Measurements from ENCODE around the gene ANO2. TPM values are rescaled to one million over a fixed set of nuclear protein-coding genes. Genes with fewer than 3 reads are reported as not detected.

Gene ANO2
- total and polyA plus RNA-seq, 2 donors (not counting 3 experiments of a cell fraction or from before 2014, with no cell fraction given) = 15.4 to 65.0 TPM

- intact Hi-C loops (cut with micrococcal nuclease) = no loop called here
- no peak for FAIRE-seq
Measured at GRCh38 chr12:5515458-5515857, 429.6 kb downstream of the ANO2 start.

More at GRCh38 chr12:5515458-5515857, 429.6 kb downstream of the ANO2 start:
- no peaks in the 10 kb centered on the region for H3K9me3 ChIP-seq (replicated peaks; ENCODE audit: control insufficient read depth, insufficient read depth, low read length)
- no peak overlapping the region for H3K27ac ChIP-seq (ENCODE audit: insufficient read depth, low read depth, low read length)
- peaks cover 10 to 11% of the 10 kb centered on the region in 2 experiments for H3K27me3 ChIP-seq (ENCODE audit: control insufficient read depth in 2 of 2, insufficient read depth in 2 of 2, low read length in 2 of 2)
- no peaks in the 10 kb centered on the region for H3K79me2 ChIP-seq (ENCODE audit: control insufficient read depth, insufficient read depth, low read length)
- ChIA-PET POLR2A (no interaction called here), CTCF (interaction anchor here (1.4 to 1.9 kb wide), 2 partner anchors 87 to 134 kb away, joined by 3 to 4 read pairs; no protein-coding TSS in a partner anchor)
- BruUV-seq (replicated peaks) = no TSS peak
- DNase-seq (ENCODE audit: low read depth, low spot score) = no peak
- no peak overlapping the region for H3K9ac ChIP-seq (replicated peaks; ENCODE audit: extremely low read depth, insufficient read depth, low read length)
- no peaks in the 10 kb centered on the region for H3K4me1 ChIP-seq (ENCODE audit: control insufficient read depth, extremely low read depth, insufficient read depth, low read length)
- H3K9me1 ChIP-seq (replicated peaks; ENCODE audit: control insufficient read depth, extremely low read depth, insufficient read depth, low read length) = no peaks in the 10 kb centered on the region
- no peak overlapping the region for H2AFZ ChIP-seq (ENCODE audit: low read depth, low read length)
- H4K20me1 ChIP-seq (replicated peaks; ENCODE audit: control insufficient read depth, extremely low read depth, insufficient read depth, low read length) = no peaks in the 10 kb centered on the region
- no peaks in the 10 kb centered on the region for H3K36me3 ChIP-seq (ENCODE audit: control insufficient read depth in 2 of 2, extremely low read depth in 1 of 2, insufficient read depth in 2 of 2, low read length in 2 of 2)
- dilution Hi-C loops (cut with MboI; ENCODE audit: extremely low pct_ligation_motif_present, low sequenced_read_pairs) = no loop called here
- TF ChIP-seq MYC (IDR thresholded peaks at IDR 0.05; ENCODE audit: low read depth, low read length) (no peak), POLR2AphosphoS5 (IDR thresholded peaks at IDR 0.05; ENCODE audit: insufficient read depth, low read depth, low read length) (no peak), MAX (IDR thresholded peaks at IDR 0.05; ENCODE audit: insufficient read depth, insufficient read length) (no peak), CTCF (IDR thresholded peaks at IDR 0.05; ENCODE audit: extremely low read depth in 1 of 2, insufficient read depth in 1 of 2, low read depth in 1 of 2, low read length in 2 of 2) (no peak), EZH2 (IDR thresholded peaks at IDR 0.05; ENCODE audit: borderline replicate concordance, low read depth, low read length, severe bottlenecking) (no peak)
- H3K4me2 ChIP-seq (ENCODE audit: insufficient read depth, low read length) = no peak overlapping the region
- H3K4me3 ChIP-seq (replicated peaks in 1 of 3; ENCODE audit: insufficient read depth in 1 of 3, low read depth in 1 of 3, low read length in 3 of 3) = no peak overlapping the region
